Posterior vena cava (tissue), 2 donors: ENCODE results near the gene THAP5. TPM values are rescaled to one million over a fixed set of nuclear protein-coding genes. Genes with fewer than 3 reads are reported as not detected.

Source experiments
- total RNA-seq, 2 donors: library from RNA; stranded (reverse); fragmentation: NEBNext Ultra II Directional; extraction: Animal tissue kit (Norgen Biotek cat#: 25700); gene quantifications; one replicate each; pipeline ENCODE4 v1.2.1, GENCODE V29; 2021
- donor health status: DM: yes; HTN: yes; CAD: no.
- donor health status: DM: yes; HTN: yes; CAD: no.

The THAP5 gene
- total RNA-seq, 2 donors from 2014 or later: 21.3 to 27.9 TPM

Other genes with a start within 250 kb of the THAP5 start
- gene NRCAM, start 113.3 kb downstream of the THAP5 start, total RNA-seq: 1 to 10 TPM; 1.5 to 1.7 TPM
- gene PNPLA8, start 43.6 kb downstream of the THAP5 start, total RNA-seq: 10 to 100 TPM; 39.6 to 46.6 TPM
- 10 to 100 TPM; 29.2 to 30.0 TPM for gene DNAJB9, start 168 bp upstream of the THAP5 start, total RNA-seq